Spleen (tissue), 7 donors: ENCODE measurements around the gene HMGXB3.

ENCODE experiments used
- POLR2A ChIP-seq, 3 donors: fragments of 450-650 bp; IDR thresholded peaks; one replicate each; pipeline ENCODE4 v1.5.1; 2017; ENCODE audit warnings: antibody characterized with exemption in 3 of 3, mild to moderate bottlenecking in 1 of 3
- TF ChIP-seq, protein P1 (sequence below), 11 experiments: fragments of 200-600 bp in 7 of 11; fragments of 450-650 bp in 4 of 11; sonication (generic) in 4 of 11; IDR thresholded peaks in 8 of 11; conservative IDR thresholded peaks in 3 of 11; 1 replicate in 7 of 11; 2 replicates in 4 of 11; pipeline versions ENCODE4 v1.4.0 to v1.8.0; 2016 to 2021; ENCODE audit warnings: antibody characterized with exemption in 11 of 11, inconsistent platforms in 4 of 11, mild to moderate bottlenecking in 1 of 11
- donor health status: DM: no; HTN: no; CAD: no; lungs with moderate emphysema.
- donor health status: DM: no; HTN: no; CAD: no.
- donor health status: DM: no; HTN: no; CAD: no.

DNA sequence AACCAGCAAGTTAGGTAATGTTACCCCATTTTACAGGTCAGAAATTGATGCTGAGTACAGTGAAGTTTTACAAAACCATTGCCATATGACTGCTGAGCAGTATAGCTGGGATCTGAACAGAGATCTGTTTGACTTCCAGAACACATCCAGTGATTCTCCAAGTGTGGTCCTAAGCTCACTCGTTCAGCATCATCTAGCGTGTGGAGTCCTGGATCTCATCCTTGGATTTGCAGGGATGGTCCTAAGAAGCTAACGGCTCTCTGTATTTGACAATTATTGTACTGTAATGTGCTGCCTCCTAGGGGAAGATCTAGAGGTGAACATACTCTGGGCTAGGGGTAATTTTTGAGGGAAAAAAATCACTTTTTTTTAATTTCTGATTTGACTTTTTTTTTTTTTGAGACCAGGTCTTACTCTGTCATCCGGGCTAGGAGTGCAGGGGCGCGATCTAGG lies 38.6 kb upstream of the HMGXB3 start:
- TF ChIP-seq, protein P1, sequence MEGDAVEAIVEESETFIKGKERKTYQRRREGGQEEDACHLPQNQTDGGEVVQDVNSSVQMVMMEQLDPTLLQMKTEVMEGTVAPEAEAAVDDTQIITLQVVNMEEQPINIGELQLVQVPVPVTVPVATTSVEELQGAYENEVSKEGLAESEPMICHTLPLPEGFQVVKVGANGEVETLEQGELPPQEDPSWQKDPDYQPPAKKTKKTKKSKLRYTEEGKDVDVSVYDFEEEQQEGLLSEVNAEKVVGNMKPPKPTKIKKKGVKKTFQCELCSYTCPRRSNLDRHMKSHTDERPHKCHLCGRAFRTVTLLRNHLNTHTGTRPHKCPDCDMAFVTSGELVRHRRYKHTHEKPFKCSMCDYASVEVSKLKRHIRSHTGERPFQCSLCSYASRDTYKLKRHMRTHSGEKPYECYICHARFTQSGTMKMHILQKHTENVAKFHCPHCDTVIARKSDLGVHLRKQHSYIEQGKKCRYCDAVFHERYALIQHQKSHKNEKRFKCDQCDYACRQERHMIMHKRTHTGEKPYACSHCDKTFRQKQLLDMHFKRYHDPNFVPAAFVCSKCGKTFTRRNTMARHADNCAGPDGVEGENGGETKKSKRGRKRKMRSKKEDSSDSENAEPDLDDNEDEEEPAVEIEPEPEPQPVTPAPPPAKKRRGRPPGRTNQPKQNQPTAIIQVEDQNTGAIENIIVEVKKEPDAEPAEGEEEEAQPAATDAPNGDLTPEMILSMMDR (IDR thresholded peaks at IDR 0.05 in 8 of 11, conservative IDR thresholded peaks at IDR 0.05 in 3 of 11) = peak in 4 of 11 experiments; percentile 16 to 31 (median 24)
- TF ChIP-seq POLR2A (IDR thresholded peaks at IDR 0.05) = no peak
